Stimulated activated CD8-positive, alpha-beta memory T cell treated with anti-CD3 and anti-CD28 coated beads, Interleukin-4, amount 100 ng/mL, for 4 hours (primary cell): ENCODE measurements around the gene ACTMAP.
"Not testable (repeated sequence)": the region's sequence is repeated elsewhere in the genome, so short reads cannot be mapped to it uniquely, and the experiment has no call there.

Source experiments
- DNase-seq, 2 donors: peaks; one replicate each; pipeline ENCODE4 v3.0.0-alpha.2; 2020; ENCODE audit warnings: low read depth in 2 of 2, low spot score in 1 of 2

ACTMAP gene

GRCh38 chr19:40776932-40777644, 26.8 kb upstream of the ACTMAP start:
- peak; percentile 82 for DNase-seq

GRCh38 chr19:40776364-40776763, 26.1 kb upstream of the ACTMAP start:
- no peak for DNase-seq

GRCh38 chr19:40775632-40776022, 25.4 kb upstream of the ACTMAP start:
- no peak for DNase-seq

- no peak for DNase-seq
Measured at GRCh38 chr19:40774916-40775631, 24.8 kb upstream of the ACTMAP start, which contains the start of gene MIA. Gene MIA, plus strand, starts transcription at chr19:40775521. Its CDS starts 22 bp downstream, at chr19:40775543.

GRCh38 chr19:40771101-40771862, 21.0 kb upstream of the ACTMAP start:
- not testable (repeated sequence) for DNase-seq

GRCh38 chr19:40768869-40769268, 18.6 kb upstream of the ACTMAP start:
- DNase-seq = no peak

- not testable (repeated sequence) for DNase-seq
Measured at GRCh38 chr19:40766385-40766784, 16.1 kb upstream of the ACTMAP start.

- no peak for DNase-seq
Measured at GRCh38 chr19:40763963-40764362, 13.7 kb upstream of the ACTMAP start.

GRCh38 chr19:40763526-40763925, 13.2 kb upstream of the ACTMAP start:
- DNase-seq = no peak

GRCh38 chr19:40762754-40763470, 12.6 kb upstream of the ACTMAP start:
- no peak for DNase-seq

GRCh38 chr19:40759352-40759751, 9.1 kb upstream of the ACTMAP start:
- DNase-seq = no peak

GRCh38 chr19:40758491-40758890, 8.2 kb upstream of the ACTMAP start:
- DNase-seq = no peak

GRCh38 chr19:40756502-40757110, 6.3 kb upstream of the ACTMAP start:
- no peak for DNase-seq

- DNase-seq = no peak
Measured at GRCh38 chr19:40755791-40756190, 5.5 kb upstream of the ACTMAP start.

GRCh38 chr19:40755248-40755624, 5.0 kb upstream of the ACTMAP start:
- DNase-seq = no peak

GRCh38 chr19:40754611-40755247, 4.5 kb upstream of the ACTMAP start:
- no peak for DNase-seq

- no peak for DNase-seq
Measured at GRCh38 chr19:40752257-40752781, 2.0 kb upstream of the ACTMAP start.

- DNase-seq = peak; percentile 90 to 92
Measured at GRCh38 chr19:40750874-40751537, 729 bp upstream of the ACTMAP start, which contains the start of gene SNRPA. Gene SNRPA, plus strand, starts transcription at chr19:40751203. Its CDS starts 206 bp downstream, at chr19:40751409.

GRCh38 chr19:40747536-40747935, 2.7 kb downstream of the ACTMAP start:
- DNase-seq = no peak
